Umbilical cord (tissue), 2 donors: Measurements from ENCODE around the gene MAB21L4. TPM values are rescaled to one million over a fixed set of nuclear protein-coding genes. Genes with fewer than 3 reads are reported as not detected.

ENCODE experiments used
- DNase-seq: peaks from one replicate; pipeline ENCODE4 v3.0.0-alpha.2; 2015; ENCODE audit warnings: low spot score
- total RNA-seq: library from RNA; depleted of rRNA; stranded (reverse); fragments of >200 nt; gene quantifications from one replicate; pipeline ENCODE4 v1.2.3, GENCODE V29; 2014; ENCODE audit warnings: low replicate concordance; ENCODE audit not compliant: insufficient read depth

MAB21L4 gene
- total RNA-seq, 1 donor from 2014 or later = 1.9 TPM

- peak; percentile 74 for DNase-seq
Observed at GRCh38 chr2:240836781-240837467, 59.0 kb downstream of the MAB21L4 start.

Other genes with a start within 250 kb of the MAB21L4 start
- gene AQP12B, start 213.3 kb downstream of the MAB21L4 start, total RNA-seq = 0.96 TPM
- gene AQP12A, start 204.3 kb downstream of the MAB21L4 start, total RNA-seq = not detected
- 2.2 TPM for gene KIF1A, start 75.9 kb downstream of the MAB21L4 start, total RNA-seq
- 0.48 TPM for gene AGXT, start 27.3 kb downstream of the MAB21L4 start, total RNA-seq
- gene CROCC2, start 10.2 kb upstream of the MAB21L4 start, total RNA-seq = 3.1 TPM
- 3.6 TPM for gene SNED1, start 102.5 kb upstream of the MAB21L4 start, total RNA-seq
- 57.1 TPM for gene MTERF4, start 206.1 kb upstream of the MAB21L4 start, total RNA-seq